ENCODE data around the gene DCC.

DCC gene

GRCh38 chr18:52554180-52554579 is 214.2 kb downstream of the DCC start:
- Histone ChIP-seq H3K9me3 (no peaks in the 10 kb centered on the region), H3K4me1 (no peaks in the 10 kb centered on the region), H3K4me3 (no peak overlapping the region), H3K36me3 (no peaks in the 10 kb centered on the region), H3K27ac (no peak overlapping the region), H3K27me3 (no peaks in the 10 kb centered on the region)
- intact Hi-C loops (cut with DNase I; ENCODE audit: low total_unique reads) = loop anchor here (10.0 kb wide), 1 partner anchor 61 kb away; no protein-coding TSS in a partner anchor
- no peak for TF ChIP-seq CTCF (IDR thresholded peaks at IDR 0.05)
- DNase-seq = no peak

DNA sequence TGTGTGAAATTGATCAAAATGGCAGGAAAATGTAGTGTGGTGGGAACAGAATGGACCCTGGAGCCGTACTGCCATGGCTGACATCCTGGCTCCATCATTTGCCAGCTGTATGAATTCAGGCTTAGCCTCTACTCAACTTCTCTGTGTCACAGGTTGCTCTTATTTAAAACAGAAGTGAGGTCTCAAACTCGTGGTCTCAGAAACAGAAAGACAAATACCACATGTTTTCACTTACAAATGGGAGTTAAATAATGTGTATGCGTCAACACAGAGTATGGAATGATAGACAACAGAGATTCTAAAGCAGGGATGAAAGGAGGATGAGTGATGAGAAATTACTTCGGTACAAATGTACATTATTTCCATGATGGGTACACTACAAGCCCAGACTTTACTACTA is 227.4 kb downstream of the DCC start:
- no peak for DNase-seq
- no peaks in the 10 kb centered on the region for H3K36me3 ChIP-seq
- intact Hi-C loops (cut with DNase I; ENCODE audit: low total_unique reads) = no loop called here
- no peak for TF ChIP-seq CTCF (IDR thresholded peaks at IDR 0.05)
- H3K4me3 ChIP-seq = no peak overlapping the region
- H3K4me1 ChIP-seq = no peaks in the 10 kb centered on the region
- no peaks in the 10 kb centered on the region for H3K27me3 ChIP-seq
- no peak overlapping the region for H3K27ac ChIP-seq
- H3K9me3 ChIP-seq = no peaks in the 10 kb centered on the region

DNA sequence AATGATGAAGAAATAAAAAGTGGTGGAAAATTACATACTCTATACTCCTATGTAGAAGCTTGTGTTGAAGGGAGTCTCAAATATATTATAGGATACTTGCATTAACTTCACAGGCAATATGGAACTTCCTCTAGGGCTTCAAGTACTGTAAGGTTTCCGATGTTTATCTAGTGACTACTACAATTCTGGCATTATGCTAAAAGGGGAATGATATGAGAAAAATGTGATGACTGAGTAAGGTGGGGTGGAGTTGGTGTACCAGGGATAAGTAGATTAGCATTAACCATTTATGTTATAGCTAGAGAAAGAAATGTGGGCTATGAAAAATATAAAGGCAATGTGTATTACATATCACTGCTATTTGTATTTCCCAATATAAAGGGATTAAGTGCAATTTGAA is 229.5 kb downstream of the DCC start:
- H3K4me3 ChIP-seq = no peak overlapping the region
- TF ChIP-seq CTCF (IDR thresholded peaks at IDR 0.05) = no peak
- DNase-seq = no peak
- no peaks in the 10 kb centered on the region for H3K36me3 ChIP-seq
- intact Hi-C loops (cut with DNase I; ENCODE audit: low total_unique reads) = no loop called here
- no peaks in the 10 kb centered on the region for H3K4me1 ChIP-seq
- H3K27me3 ChIP-seq = no peaks in the 10 kb centered on the region
- no peaks in the 10 kb centered on the region for H3K9me3 ChIP-seq
- no peak overlapping the region for H3K27ac ChIP-seq

GRCh38 chr18:52570975-52571374 is 231.0 kb downstream of the DCC start:
- no peak overlapping the region for H3K27ac ChIP-seq
- intact Hi-C loops (cut with DNase I; ENCODE audit: low total_unique reads) = no loop called here

DNA sequence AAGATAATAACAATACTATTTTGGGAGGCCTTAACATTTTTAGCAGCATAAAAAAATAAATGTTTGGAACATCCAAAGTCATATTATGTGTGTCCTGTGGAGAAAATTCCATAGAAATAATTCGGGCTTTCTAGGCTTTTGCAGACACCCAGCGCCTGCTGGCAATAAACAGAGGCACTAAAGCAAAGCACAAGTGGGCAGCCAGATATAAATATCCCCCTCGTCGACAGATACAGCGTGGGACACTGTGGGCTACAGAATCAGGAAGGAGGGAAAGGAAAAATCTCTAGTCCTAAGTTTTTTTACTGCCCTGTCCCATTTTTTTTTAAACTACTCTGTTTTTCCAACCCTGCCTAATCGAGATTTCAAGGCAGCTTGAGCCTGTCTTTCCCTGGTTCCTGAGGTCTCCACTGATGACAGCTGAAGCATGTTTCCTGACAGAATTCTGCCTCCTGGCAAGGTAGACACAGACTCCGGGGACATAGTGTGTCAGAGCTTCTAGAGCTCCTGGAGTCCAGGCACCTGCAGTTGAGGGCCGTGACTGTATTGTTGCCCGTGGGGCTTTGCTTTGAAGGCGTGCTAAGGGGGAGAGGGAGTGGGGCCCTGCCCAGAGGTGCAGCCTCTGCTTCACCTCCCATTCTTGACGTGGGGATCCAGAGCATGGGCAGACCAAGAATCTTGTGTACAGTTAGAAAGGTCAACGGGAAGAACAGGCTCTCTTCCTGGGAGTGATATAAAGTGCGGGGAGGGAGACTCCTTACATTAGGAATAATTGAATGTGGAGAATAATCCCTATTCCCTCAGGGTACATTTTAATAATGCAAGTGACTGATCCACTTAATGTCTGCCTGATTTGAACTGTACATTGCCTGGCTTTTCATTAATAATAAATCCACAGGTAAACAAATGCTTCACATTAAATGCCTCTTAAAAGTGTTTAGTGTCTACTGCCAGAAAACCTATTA is 232.3 kb downstream of the DCC start:
- no peaks in the 10 kb centered on the region for H3K36me3 ChIP-seq
- no peaks in the 10 kb centered on the region for H3K9me3 ChIP-seq
- intact Hi-C loops (cut with DNase I; ENCODE audit: low total_unique reads) = no loop called here
- H3K4me3 ChIP-seq = no peak overlapping the region
- TF ChIP-seq CTCF (IDR thresholded peaks at IDR 0.05) = no peak
- no peak for DNase-seq
- no peak overlapping the region for H3K27ac ChIP-seq
- no peaks in the 10 kb centered on the region for H3K4me1 ChIP-seq
- no peaks in the 10 kb centered on the region for H3K27me3 ChIP-seq

More at GRCh38 chr18:52570975-52571374, 231.0 kb downstream of the DCC start:
- H3K9me3 ChIP-seq = no peaks in the 10 kb centered on the region
- no peak for TF ChIP-seq CTCF (IDR thresholded peaks at IDR 0.05)
- no peaks in the 10 kb centered on the region for H3K36me3 ChIP-seq
- no peak for DNase-seq
- H3K27me3 ChIP-seq = no peaks in the 10 kb centered on the region
- no peak overlapping the region for H3K4me3 ChIP-seq
- H3K4me1 ChIP-seq = no peaks in the 10 kb centered on the region

Measured in tibial artery (tissue), 4 donors.